GM18502 (cell line): Measurements from ENCODE around the gene AURKB.
"Not testable (repeated sequence)": the region's sequence is repeated elsewhere in the genome, so short reads cannot be mapped to it uniquely, and the experiment has no call there.

Experiments
- ATAC-seq: cut with Tn5 transposase; IDR thresholded peaks from one replicate; pipeline ENCODE4 v1.9.1; 2021; ENCODE audit warnings: mild to moderate bottlenecking; ENCODE audit not compliant: unreplicated experiment, poor library complexity

AURKB gene

GRCh38 chr17:8189041-8189710 lies 21.2 kb downstream of the AURKB start:
- no peak for ATAC-seq

GRCh38 chr17:8188263-8188839 lies 22.0 kb downstream of the AURKB start:
- ATAC-seq, result no peak

- peak; percentile 21 for ATAC-seq
Measured at GRCh38 chr17:8187517-8188262, 22.7 kb downstream of the AURKB start.

GRCh38 chr17:8186787-8187516 lies 23.4 kb downstream of the AURKB start:
- peak; percentile 29 for ATAC-seq

GRCh38 chr17:8186446-8186786 lies 24.0 kb downstream of the AURKB start:
- ATAC-seq, result no peak

GRCh38 chr17:8185582-8186445 lies 24.6 kb downstream of the AURKB start:
- peak; percentile 22 for ATAC-seq

GRCh38 chr17:8176998-8177731 lies 33.2 kb downstream of the AURKB start:
- no peak for ATAC-seq

- no peak for ATAC-seq
Measured at GRCh38 chr17:8176197-8176940, 34.0 kb downstream of the AURKB start, which contains the start of gene TMEM107. Gene TMEM107, minus strand, starts transcription at chr17:8176380. Its CDS starts 94 bp downstream, at chr17:8176286.

- no peak for ATAC-seq
Measured at GRCh38 chr17:8175795-8176196, 34.6 kb downstream of the AURKB start.

GRCh38 chr17:8173871-8174322 lies 36.5 kb downstream of the AURKB start:
- no peak for ATAC-seq

GRCh38 chr17:8173056-8173870 lies 37.1 kb downstream of the AURKB start:
- ATAC-seq, result peak; percentile 62

- ATAC-seq, result not testable (repeated sequence)
Measured at GRCh38 chr17:8170186-8170585, 40.2 kb downstream of the AURKB start.

GRCh38 chr17:8167526-8167925 lies 42.8 kb downstream of the AURKB start:
- ATAC-seq, result no peak

GRCh38 chr17:8166731-8167130 lies 43.6 kb downstream of the AURKB start:
- ATAC-seq, result no peak

- no peak for ATAC-seq
Measured at GRCh38 chr17:8164815-8165131, 45.6 kb downstream of the AURKB start.

GRCh38 chr17:8163978-8164814 lies 46.2 kb downstream of the AURKB start:
- no peak for ATAC-seq
